MM.1S (cell line): Measurements from ENCODE around the gene PPP1R16B.

Source experiments
- DNase-seq: peaks from one replicate; pipeline ENCODE4 v3.0.0-alpha.2; 2015
- H2AFZ ChIP-seq: fragments of 300-600 bp; sonication (generic); 2 replicates; pipeline ENCODE4 v1.6.0; 2016; ENCODE audit warnings: antibody characterized with exemption, low read length
- H3F3A ChIP-seq: fragments of 300-600 bp; sonication (generic); 2 replicates; pipeline ENCODE4 v1.6.1; 2016; ENCODE audit warnings: mild to moderate bottlenecking, antibody characterized with exemption, low read length, moderate library complexity, mixed read lengths; ENCODE audit not compliant: insufficient read depth
- H3K27ac ChIP-seq: fragments of 300-600 bp; sonication (generic); 2 replicates; pipeline ENCODE4 v1.5.1; 2016; ENCODE audit warnings: mild to moderate bottlenecking, low read length
- H3K27me3 ChIP-seq: fragments of 300-600 bp; sonication (generic); replicated peaks from 2 replicates; pipeline ENCODE4 v1.6.0; 2016; ENCODE audit warnings: low read length; ENCODE audit not compliant: insufficient read depth
- H3K36me3 ChIP-seq: fragments of 300-600 bp; sonication (generic); replicated peaks from 2 replicates; pipeline ENCODE4 v1.6.1; 2016; ENCODE audit warnings: mild to moderate bottlenecking, low read length, mixed read lengths; ENCODE audit not compliant: insufficient read depth
- H3K4me1 ChIP-seq: fragments of 300-600 bp; sonication (generic); 2 replicates; pipeline ENCODE4 v1.6.1; 2016; ENCODE audit warnings: low read length, mixed read lengths
- H3K4me2 ChIP-seq: fragments of 300-600 bp; sonication (generic); 2 replicates; pipeline ENCODE4 v1.6.0; 2016; ENCODE audit warnings: low read depth, low read length
- H3K4me3 ChIP-seq: fragments of 300-600 bp; sonication (generic); 2 replicates; pipeline ENCODE4 v1.5.1; 2016; ENCODE audit warnings: low read length, mixed read lengths
- H3K79me2 ChIP-seq: fragments of 300-600 bp; sonication (generic); 2 replicates; pipeline ENCODE4 v1.6.1; 2016; ENCODE audit warnings: mixed run types, low read length, mixed read lengths
- H3K9ac ChIP-seq: fragments of 300-600 bp; sonication (generic); 2 replicates; pipeline ENCODE4 v1.6.1; 2016; ENCODE audit warnings: low read length, mixed read lengths
- H3K9me2 ChIP-seq: fragments of 300-600 bp; sonication (generic); replicated peaks from 2 replicates; pipeline ENCODE4 v1.6.1; 2016; ENCODE audit warnings: mild to moderate bottlenecking, low read length, mixed read lengths; ENCODE audit not compliant: insufficient read depth
- H3K9me3 ChIP-seq: fragments of 300-600 bp; sonication (generic); replicated peaks from 2 replicates; pipeline ENCODE4 v1.6.1; 2016; ENCODE audit warnings: mild to moderate bottlenecking, low read length, mixed read lengths; ENCODE audit not compliant: insufficient read depth
- H4K20me1 ChIP-seq: fragments of 300-600 bp; sonication (generic); 2 replicates; pipeline ENCODE4 v1.6.1; 2016; ENCODE audit warnings: mild to moderate bottlenecking, low read length, moderate library complexity, mixed read lengths; ENCODE audit not compliant: insufficient read depth
- CTCF ChIP-seq: fragments of 300-600 bp; sonication (generic); IDR thresholded peaks from 2 replicates; pipeline ENCODE4 v1.5.1; 2016; ENCODE audit warnings: antibody characterized with exemption, low read length, mixed read lengths
- EZH2 ChIP-seq: fragments of 300-600 bp; sonication (generic); optimal IDR thresholded peaks from 2 replicates; pipeline ENCODE3; 2017; ENCODE audit warnings: low read depth, mild to moderate bottlenecking, antibody characterized with exemption, low read length, mixed read lengths
- EZH2phosphoT487 ChIP-seq: fragments of 300-600 bp; sonication (generic); IDR thresholded peaks from 2 replicates; pipeline ENCODE4 v1.6.1; 2018; ENCODE audit warnings: antibody characterized with exemption, low read length

PPP1R16B gene

GRCh38 chr20:38831049-38831691 is 25.7 kb downstream of the PPP1R16B start:
- H3K9me3 ChIP-seq: no peaks in the 10 kb centered on the region

GRCh38 chr20:38831995-38832620 is 26.6 kb downstream of the PPP1R16B start:
- no peaks in the 10 kb centered on the region for H3K9me3 ChIP-seq
- peaks cover 96% of the 10 kb centered on the region for H3K79me2 ChIP-seq
- no peak overlapping the region for H3K4me2 ChIP-seq
- no peaks in the 10 kb centered on the region for H3K27me3 ChIP-seq
- TF ChIP-seq EZH2: no peak
- TF ChIP-seq EZH2phosphoT487: no peak
- H3F3A ChIP-seq: peaks cover 21% of the 10 kb centered on the region
- no peak overlapping the region for H2AFZ ChIP-seq
- H3K9ac ChIP-seq: no peak overlapping the region
- H3K4me3 ChIP-seq: no peak overlapping the region
- no peak overlapping the region for H3K27ac ChIP-seq
- H3K9me2 ChIP-seq: no peaks in the 10 kb centered on the region
- H3K4me1 ChIP-seq: peaks cover 63% of the 10 kb centered on the region
- 0 out of 2 replicates have a peak, but pooled peaks cover 2% of the 10 kb centered on the region for H4K20me1 ChIP-seq
- peaks cover 15% of the 10 kb centered on the region for H3K36me3 ChIP-seq
- no peak for DNase-seq

More at GRCh38 chr20:38831049-38831691, 25.7 kb downstream of the PPP1R16B start:
- Histone ChIP-seq H3K79me2 (peaks cover 96% of the 10 kb centered on the region), H2AFZ (no peak overlapping the region), H3K4me3 (no peak overlapping the region), H3K36me3 (peaks cover 16% of the 10 kb centered on the region), H3K27me3 (no peaks in the 10 kb centered on the region), H3K9ac (no peak overlapping the region), H3K4me2 (no peak overlapping the region), H3K27ac (no peak overlapping the region), H3K9me2 (no peaks in the 10 kb centered on the region), H3F3A (peaks cover 16% of the 10 kb centered on the region), H4K20me1 (0 out of 2 replicates have a peak, but pooled peaks cover 2% of the 10 kb centered on the region), H3K4me1 (peaks cover 58% of the 10 kb centered on the region)
- no peak for DNase-seq
- TF ChIP-seq EZH2 (no peak), EZH2phosphoT487 (no peak), CTCF (no peak)

GRCh38 chr20:38833154-38833856 is 27.8 kb downstream of the PPP1R16B start:
- no peak overlapping the region for H3K4me2 ChIP-seq
- 0 out of 2 replicates have a peak, but pooled peaks cover 2% of the 10 kb centered on the region for H4K20me1 ChIP-seq
- H3K27me3 ChIP-seq: no peaks in the 10 kb centered on the region
- peaks cover 63% of the 10 kb centered on the region for H3K4me1 ChIP-seq
- H3K27ac ChIP-seq: no peak overlapping the region
- no peaks in the 10 kb centered on the region for H3K9me3 ChIP-seq
- H3K9me2 ChIP-seq: no peaks in the 10 kb centered on the region
- no peak overlapping the region for H2AFZ ChIP-seq
- no peak for DNase-seq
- peaks cover 13% of the 10 kb centered on the region for H3K36me3 ChIP-seq
- no peak for TF ChIP-seq EZH2
- no peak for TF ChIP-seq EZH2phosphoT487
- TF ChIP-seq CTCF: no peak
- peaks cover 95% of the 10 kb centered on the region for H3K79me2 ChIP-seq
- no peak overlapping the region for H3K4me3 ChIP-seq
- H3K9ac ChIP-seq: no peak overlapping the region
- peaks cover 18% of the 10 kb centered on the region for H3F3A ChIP-seq
